ENCODE measurements around the gene CHN2.
A peak's percentile ranks its signal among the peaks of the same experiment; 100 is the strongest.

- TF ChIP-seq CTCF (IDR thresholded peaks at IDR 0.05; ENCODE audit: insufficient read depth, low read length, poor library complexity, severe bottlenecking) (peak; percentile 32), EZH2phosphoT487 (conservative IDR thresholded peaks at IDR 0.05; ENCODE audit: low read length) (no peak)
These were observed 49.5 kb downstream of the CHN2 start for GRCh38 chr7:29243910-29244655.
